SK-N-SH (cell line): Measurements from ENCODE around the gene HS1BP3.

ENCODE experiments used
- CTCF ChIP-seq: fragments of 200-600 bp; sonication (generic); IDR thresholded peaks from 2 replicates; pipeline ENCODE4 v1.6.1; 2017; ENCODE audit warnings: antibody characterized with exemption, mild to moderate bottlenecking, moderate library complexity
- ELF1 ChIP-seq: IDR thresholded peaks from 2 replicates; pipeline ENCODE4 v1.4.0; 2012
- GABPA ChIP-seq: IDR thresholded peaks from 2 replicates; pipeline ENCODE4 v1.4.0; 2012; ENCODE audit warnings: low read depth, mild to moderate bottlenecking
- JUND ChIP-seq: IDR thresholded peaks from 2 replicates; pipeline ENCODE4 v1.4.0; 2012
- MAX ChIP-seq: IDR thresholded peaks from 2 replicates; pipeline ENCODE4 v1.4.0; 2012; ENCODE audit warnings: low read depth
- POLR2AphosphoS5 ChIP-seq: IDR thresholded peaks from 2 replicates; pipeline ENCODE4 v1.6.1; 2012; ENCODE audit warnings: low read depth, low read length
- SIN3A ChIP-seq: IDR thresholded peaks from 2 replicates; pipeline ENCODE4 v1.6.1; 2012; ENCODE audit warnings: low read depth, mild to moderate bottlenecking, low read length, moderate library complexity, borderline replicate concordance
- SMC3 ChIP-seq: IDR thresholded peaks from 2 replicates; pipeline ENCODE4 v1.6.1; 2012; ENCODE audit warnings: low read depth, low read length, improper control_type of control experiment
- TAF1 ChIP-seq: IDR thresholded peaks from 2 replicates; pipeline ENCODE4 v1.6.1; 2012; ENCODE audit warnings: low read depth, mild to moderate bottlenecking, low read length, moderate library complexity, borderline replicate concordance
- TF ChIP-seq, protein P1 (sequence below): IDR thresholded peaks from 2 replicates; pipeline ENCODE4 v1.4.0; 2012; ENCODE audit warnings: low read depth, borderline replicate concordance

GRCh38 chr2:20602803-20603202, 48.1 kb downstream of the HS1BP3 start:
- TF ChIP-seq CTCF (no peak), MAX (no peak), TAF1 (no peak), SMC3 (no peak), SIN3A (no peak), ELF1 (no peak), POLR2AphosphoS5 (no peak), GABPA (no peak), JUND (peak; percentile 57; the same call in 1 of the 2 replicates)
- TF ChIP-seq, protein P1, sequence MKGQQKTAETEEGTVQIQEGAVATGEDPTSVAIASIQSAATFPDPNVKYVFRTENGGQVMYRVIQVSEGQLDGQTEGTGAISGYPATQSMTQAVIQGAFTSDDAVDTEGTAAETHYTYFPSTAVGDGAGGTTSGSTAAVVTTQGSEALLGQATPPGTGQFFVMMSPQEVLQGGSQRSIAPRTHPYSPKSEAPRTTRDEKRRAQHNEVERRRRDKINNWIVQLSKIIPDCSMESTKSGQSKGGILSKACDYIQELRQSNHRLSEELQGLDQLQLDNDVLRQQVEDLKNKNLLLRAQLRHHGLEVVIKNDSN, result no peak
